Cardiac ventricle fibroblast (primary cell): ENCODE data around the gene ARRB1. TPM values are rescaled to one million over a fixed set of nuclear protein-coding genes. Genes with fewer than 3 reads are reported as not detected.

Experiments
- total RNA-seq: library from RNA; depleted of rRNA; stranded (reverse); fragments of >200 nt; gene quantifications from 2 replicates; pipeline ENCODE4 v1.2.3, GENCODE V29; 2015

ARRB1 gene
- 38.4 and 54.4 TPM in 2 replicates for total RNA-seq

GRCh38 chr11:75351541-75351790 is at the start of gene ARRB1:
TSS of gene ARRB1 (minus strand) at chr11:75351661. CDS start at chr11:75351607, 54 bp downstream.

GRCh38 chr11:75399344-75400145 is 48.1 kb upstream of the ARRB1 start, which contains the start of gene RPS3:
TSS of gene RPS3 (plus strand) at chr11:75399518. CDS start at chr11:75399548, 30 bp downstream.

GRCh38 chr11:75240311-75241035 is 111.0 kb downstream of the ARRB1 start, which contains the start of gene TPBGL:
TSS of gene TPBGL (plus strand) at chr11:75240774. CDS start at chr11:75241050, 276 bp downstream.

Other genes with a start within 250 kb of the ARRB1 start
- gene SLCO2B1, start 200.6 kb downstream of the ARRB1 start, total RNA-seq = 0.37 and 0.59 TPM in 2 replicates
- 1.2 and 1.8 TPM in 2 replicates for gene TPBGL, start 110.9 kb downstream of the ARRB1 start, total RNA-seq
- 1,960 and 2,816 TPM in 2 replicates for gene RPS3, start 47.9 kb upstream of the ARRB1 start, total RNA-seq
- 4.5 and 8.3 TPM in 2 replicates for gene KLHL35, start 81.5 kb upstream of the ARRB1 start, total RNA-seq
- 3.7 and 5.6 TPM in 2 replicates for gene GDPD5, start 174.3 kb upstream of the ARRB1 start, total RNA-seq
- gene SERPINH1, start 210.6 kb upstream of the ARRB1 start, total RNA-seq = 2,010 and 2,056 TPM in 2 replicates